K562 (cell line): ENCODE measurements around the gene CNTROB. TPM values are rescaled to one million over a fixed set of nuclear protein-coding genes. Genes with fewer than 3 reads are reported as not detected.
A peak's percentile ranks its signal among the peaks of the same experiment; 100 is the strongest.

ENCODE experiments used
- CC2D1A ChIP-seq: fragments of 450-650 bp; IDR thresholded peaks from 2 replicates; pipeline ENCODE4 v1.6.1; 2017; ENCODE audit warnings: mild to moderate bottlenecking
- FOS ChIP-seq: IDR thresholded peaks from 3 replicates; pipeline ENCODE4 v1.6.1; 2011; ENCODE audit not compliant: insufficient read length; ENCODE audit errors: extremely low read depth
- L3MBTL2 ChIP-seq: fragments of 450-650 bp; IDR thresholded peaks from 2 replicates; pipeline ENCODE4 v1.6.1; 2016; ENCODE audit warnings: mild to moderate bottlenecking, moderate library complexity
- RAD21 ChIP-seq, 2 experiments: fragments of 250-450 bp in 1 of 2; fragments of 450-650 bp in 1 of 2; sonication (Bioruptor Pico) in 1 of 2; formaldehyde crosslinking in 1 of 2; IDR thresholded peaks in 1 of 2; conservative IDR thresholded peaks in 1 of 2; 2 replicates each; pipeline versions ENCODE4 v1.4.0 to v1.8.0; 2020 to 2022; ENCODE audit warnings: mild to moderate bottlenecking in 2 of 2, moderate library complexity in 1 of 2
- RBFOX2 ChIP-seq: fragments of 200-400 bp; formaldehyde crosslinking; IDR thresholded peaks from 2 replicates; pipeline ENCODE4 v1.6.1; 2017; ENCODE audit warnings: low read depth, mild to moderate bottlenecking, low read length, moderate library complexity
- TOE1 ChIP-seq, 2 experiments: fragments of 450-650 bp in 1 of 2; sonication (generic) in 1 of 2; formaldehyde crosslinking in 1 of 2; IDR thresholded peaks; 2 replicates each; pipeline versions ENCODE4 v1.7.1 to v1.8.0; 2016 to 2022; ENCODE audit warnings: borderline replicate concordance in 2 of 2, mild to moderate bottlenecking in 2 of 2, antibody characterized with exemption in 1 of 2, inconsistent platforms in 1 of 2, low read depth in 1 of 2, missing genetic modification reagents in 1 of 2, moderate library complexity in 1 of 2
- ZNF551 ChIP-seq: fragments of 250-450 bp; sonication (Bioruptor Pico); IDR thresholded peaks from 2 replicates; pipeline ENCODE4 v1.5.0; 2021; ENCODE audit warnings: mild to moderate bottlenecking, moderate library complexity
- polyA plus RNA-seq, 8 experiments: library from polyadenylated mRNA; depleted of rRNA in 4 of 8; stranded (reverse) in 5 of 8; unstranded in 3 of 8; fragments of >200 nt; fragmentation: Nextera tagmentation in 2 of 8; fragmentation: Illumina TruSeq in 1 of 8; extraction: Ambion mirVana in 2 of 8; extraction: Trizol in 1 of 8; gene quantifications; 2 replicates each; pipeline versions ENCODE4 v1.2.1 to v1.2.3, GENCODE V29; 2011 to 2014; ENCODE audit warnings: inconsistent platforms in 1 of 8, missing spikeins in 1 of 8
- total RNA-seq, 7 experiments: library from RNA; depleted of rRNA in 6 of 7; stranded (reverse); fragments of >200 nt in 6 of 7; fragmentation: Illumina TruSeq in 2 of 7; extraction: Trizol in 2 of 7; gene quantifications; 2 replicates each; pipeline versions ENCODE4 v1.2.1 to v1.2.3, GENCODE V29; 2011 to 2021; ENCODE audit warnings: low replicate concordance in 1 of 7
- TF ChIP-seq, protein P1 (sequence below): sonication (generic); formaldehyde crosslinking; IDR thresholded peaks from 2 replicates; pipeline ENCODE4 v1.8.0; 2022; ENCODE audit warnings: missing genetic modification reagents, mild to moderate bottlenecking, borderline replicate concordance
- TF ChIP-seq, protein P2 (sequence below): fragments of 450-650 bp; IDR thresholded peaks from 2 replicates; pipeline ENCODE4 v1.6.1; 2016; ENCODE audit warnings: mild to moderate bottlenecking, moderate library complexity
- TF ChIP-seq, protein P3 (sequence below): fragments of 450-650 bp; formaldehyde crosslinking; IDR thresholded peaks from 2 replicates; pipeline ENCODE4 v1.4.0; 2020; ENCODE audit warnings: mild to moderate bottlenecking, moderate library complexity

CNTROB gene
- total and polyA plus RNA-seq, 9 of the 15 experiments (the other 6 are each of a cell fraction or from before 2014, with no cell fraction given), result 1.9 to 33.3 (median 23.0) TPM

DNA sequence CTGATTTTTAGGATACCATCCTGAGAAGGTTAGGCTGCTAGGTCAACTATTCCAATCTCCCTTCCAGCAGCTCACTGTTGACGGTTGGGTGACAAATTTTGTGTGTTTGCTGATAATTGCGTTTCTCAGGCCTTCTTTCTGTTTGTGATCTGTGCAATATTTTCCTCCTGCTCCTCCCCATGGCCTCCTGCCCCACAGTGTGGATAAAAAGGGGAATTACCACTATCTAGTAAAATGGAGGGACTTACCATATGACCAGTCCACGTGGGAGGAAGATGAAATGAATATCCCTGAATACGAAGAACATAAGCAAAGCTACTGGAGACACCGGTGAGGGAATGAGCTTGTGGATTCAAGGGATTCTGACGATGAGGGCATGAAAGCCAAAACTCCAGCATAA, 34.2 kb upstream of the CNTROB start (continued):
- TF ChIP-seq L3MBTL2 (peak; percentile 48; the same call in 1 of the 2 replicates), FOS (no peak), RBFOX2 (no peak), ZNF551 (CRISPR knock-in tag) (no peak), CC2D1A (no peak), RAD21 (CRISPR knock-in tag; conservative IDR thresholded peaks at IDR 0.05 in 1 of 2, IDR thresholded peaks at IDR 0.05 in 1 of 2) (peak; percentile 84 to 88), TOE1 (IDR thresholded peaks at IDR 0.05; ENCODE audit: borderline replicate concordance) (no peak), TOE1 (CRISPR knock-in tag; IDR thresholded peaks at IDR 0.05; ENCODE audit: borderline replicate concordance, low read depth) (no peak)
- TF ChIP-seq, protein P1, sequence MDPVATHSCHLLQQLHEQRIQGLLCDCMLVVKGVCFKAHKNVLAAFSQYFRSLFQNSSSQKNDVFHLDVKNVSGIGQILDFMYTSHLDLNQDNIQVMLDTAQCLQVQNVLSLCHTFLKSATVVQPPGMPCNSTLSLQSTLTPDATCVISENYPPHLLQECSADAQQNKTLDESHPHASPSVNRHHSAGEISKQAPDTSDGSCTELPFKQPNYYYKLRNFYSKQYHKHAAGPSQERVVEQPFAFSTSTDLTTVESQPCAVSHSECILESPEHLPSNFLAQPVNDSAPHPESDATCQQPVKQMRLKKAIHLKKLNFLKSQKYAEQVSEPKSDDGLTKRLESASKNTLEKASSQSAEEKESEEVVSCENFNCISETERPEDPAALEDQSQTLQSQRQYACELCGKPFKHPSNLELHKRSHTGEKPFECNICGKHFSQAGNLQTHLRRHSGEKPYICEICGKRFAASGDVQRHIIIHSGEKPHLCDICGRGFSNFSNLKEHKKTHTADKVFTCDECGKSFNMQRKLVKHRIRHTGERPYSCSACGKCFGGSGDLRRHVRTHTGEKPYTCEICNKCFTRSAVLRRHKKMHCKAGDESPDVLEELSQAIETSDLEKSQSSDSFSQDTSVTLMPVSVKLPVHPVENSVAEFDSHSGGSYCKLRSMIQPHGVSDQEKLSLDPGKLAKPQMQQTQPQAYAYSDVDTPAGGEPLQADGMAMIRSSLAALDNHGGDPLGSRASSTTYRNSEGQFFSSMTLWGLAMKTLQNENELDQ (CRISPR knock-in tag), result no peak
- TF ChIP-seq, protein P2, sequence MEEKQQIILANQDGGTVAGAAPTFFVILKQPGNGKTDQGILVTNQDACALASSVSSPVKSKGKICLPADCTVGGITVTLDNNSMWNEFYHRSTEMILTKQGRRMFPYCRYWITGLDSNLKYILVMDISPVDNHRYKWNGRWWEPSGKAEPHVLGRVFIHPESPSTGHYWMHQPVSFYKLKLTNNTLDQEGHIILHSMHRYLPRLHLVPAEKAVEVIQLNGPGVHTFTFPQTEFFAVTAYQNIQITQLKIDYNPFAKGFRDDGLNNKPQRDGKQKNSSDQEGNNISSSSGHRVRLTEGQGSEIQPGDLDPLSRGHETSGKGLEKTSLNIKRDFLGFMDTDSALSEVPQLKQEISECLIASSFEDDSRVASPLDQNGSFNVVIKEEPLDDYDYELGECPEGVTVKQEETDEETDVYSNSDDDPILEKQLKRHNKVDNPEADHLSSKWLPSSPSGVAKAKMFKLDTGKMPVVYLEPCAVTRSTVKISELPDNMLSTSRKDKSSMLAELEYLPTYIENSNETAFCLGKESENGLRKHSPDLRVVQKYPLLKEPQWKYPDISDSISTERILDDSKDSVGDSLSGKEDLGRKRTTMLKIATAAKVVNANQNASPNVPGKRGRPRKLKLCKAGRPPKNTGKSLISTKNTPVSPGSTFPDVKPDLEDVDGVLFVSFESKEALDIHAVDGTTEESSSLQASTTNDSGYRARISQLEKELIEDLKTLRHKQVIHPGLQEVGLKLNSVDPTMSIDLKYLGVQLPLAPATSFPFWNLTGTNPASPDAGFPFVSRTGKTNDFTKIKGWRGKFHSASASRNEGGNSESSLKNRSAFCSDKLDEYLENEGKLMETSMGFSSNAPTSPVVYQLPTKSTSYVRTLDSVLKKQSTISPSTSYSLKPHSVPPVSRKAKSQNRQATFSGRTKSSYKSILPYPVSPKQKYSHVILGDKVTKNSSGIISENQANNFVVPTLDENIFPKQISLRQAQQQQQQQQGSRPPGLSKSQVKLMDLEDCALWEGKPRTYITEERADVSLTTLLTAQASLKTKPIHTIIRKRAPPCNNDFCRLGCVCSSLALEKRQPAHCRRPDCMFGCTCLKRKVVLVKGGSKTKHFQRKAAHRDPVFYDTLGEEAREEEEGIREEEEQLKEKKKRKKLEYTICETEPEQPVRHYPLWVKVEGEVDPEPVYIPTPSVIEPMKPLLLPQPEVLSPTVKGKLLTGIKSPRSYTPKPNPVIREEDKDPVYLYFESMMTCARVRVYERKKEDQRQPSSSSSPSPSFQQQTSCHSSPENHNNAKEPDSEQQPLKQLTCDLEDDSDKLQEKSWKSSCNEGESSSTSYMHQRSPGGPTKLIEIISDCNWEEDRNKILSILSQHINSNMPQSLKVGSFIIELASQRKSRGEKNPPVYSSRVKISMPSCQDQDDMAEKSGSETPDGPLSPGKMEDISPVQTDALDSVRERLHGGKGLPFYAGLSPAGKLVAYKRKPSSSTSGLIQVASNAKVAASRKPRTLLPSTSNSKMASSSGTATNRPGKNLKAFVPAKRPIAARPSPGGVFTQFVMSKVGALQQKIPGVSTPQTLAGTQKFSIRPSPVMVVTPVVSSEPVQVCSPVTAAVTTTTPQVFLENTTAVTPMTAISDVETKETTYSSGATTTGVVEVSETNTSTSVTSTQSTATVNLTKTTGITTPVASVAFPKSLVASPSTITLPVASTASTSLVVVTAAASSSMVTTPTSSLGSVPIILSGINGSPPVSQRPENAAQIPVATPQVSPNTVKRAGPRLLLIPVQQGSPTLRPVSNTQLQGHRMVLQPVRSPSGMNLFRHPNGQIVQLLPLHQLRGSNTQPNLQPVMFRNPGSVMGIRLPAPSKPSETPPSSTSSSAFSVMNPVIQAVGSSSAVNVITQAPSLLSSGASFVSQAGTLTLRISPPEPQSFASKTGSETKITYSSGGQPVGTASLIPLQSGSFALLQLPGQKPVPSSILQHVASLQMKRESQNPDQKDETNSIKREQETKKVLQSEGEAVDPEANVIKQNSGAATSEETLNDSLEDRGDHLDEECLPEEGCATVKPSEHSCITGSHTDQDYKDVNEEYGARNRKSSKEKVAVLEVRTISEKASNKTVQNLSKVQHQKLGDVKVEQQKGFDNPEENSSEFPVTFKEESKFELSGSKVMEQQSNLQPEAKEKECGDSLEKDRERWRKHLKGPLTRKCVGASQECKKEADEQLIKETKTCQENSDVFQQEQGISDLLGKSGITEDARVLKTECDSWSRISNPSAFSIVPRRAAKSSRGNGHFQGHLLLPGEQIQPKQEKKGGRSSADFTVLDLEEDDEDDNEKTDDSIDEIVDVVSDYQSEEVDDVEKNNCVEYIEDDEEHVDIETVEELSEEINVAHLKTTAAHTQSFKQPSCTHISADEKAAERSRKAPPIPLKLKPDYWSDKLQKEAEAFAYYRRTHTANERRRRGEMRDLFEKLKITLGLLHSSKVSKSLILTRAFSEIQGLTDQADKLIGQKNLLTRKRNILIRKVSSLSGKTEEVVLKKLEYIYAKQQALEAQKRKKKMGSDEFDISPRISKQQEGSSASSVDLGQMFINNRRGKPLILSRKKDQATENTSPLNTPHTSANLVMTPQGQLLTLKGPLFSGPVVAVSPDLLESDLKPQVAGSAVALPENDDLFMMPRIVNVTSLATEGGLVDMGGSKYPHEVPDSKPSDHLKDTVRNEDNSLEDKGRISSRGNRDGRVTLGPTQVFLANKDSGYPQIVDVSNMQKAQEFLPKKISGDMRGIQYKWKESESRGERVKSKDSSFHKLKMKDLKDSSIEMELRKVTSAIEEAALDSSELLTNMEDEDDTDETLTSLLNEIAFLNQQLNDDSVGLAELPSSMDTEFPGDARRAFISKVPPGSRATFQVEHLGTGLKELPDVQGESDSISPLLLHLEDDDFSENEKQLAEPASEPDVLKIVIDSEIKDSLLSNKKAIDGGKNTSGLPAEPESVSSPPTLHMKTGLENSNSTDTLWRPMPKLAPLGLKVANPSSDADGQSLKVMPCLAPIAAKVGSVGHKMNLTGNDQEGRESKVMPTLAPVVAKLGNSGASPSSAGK, result peak; percentile 40
- TF ChIP-seq, protein P3, sequence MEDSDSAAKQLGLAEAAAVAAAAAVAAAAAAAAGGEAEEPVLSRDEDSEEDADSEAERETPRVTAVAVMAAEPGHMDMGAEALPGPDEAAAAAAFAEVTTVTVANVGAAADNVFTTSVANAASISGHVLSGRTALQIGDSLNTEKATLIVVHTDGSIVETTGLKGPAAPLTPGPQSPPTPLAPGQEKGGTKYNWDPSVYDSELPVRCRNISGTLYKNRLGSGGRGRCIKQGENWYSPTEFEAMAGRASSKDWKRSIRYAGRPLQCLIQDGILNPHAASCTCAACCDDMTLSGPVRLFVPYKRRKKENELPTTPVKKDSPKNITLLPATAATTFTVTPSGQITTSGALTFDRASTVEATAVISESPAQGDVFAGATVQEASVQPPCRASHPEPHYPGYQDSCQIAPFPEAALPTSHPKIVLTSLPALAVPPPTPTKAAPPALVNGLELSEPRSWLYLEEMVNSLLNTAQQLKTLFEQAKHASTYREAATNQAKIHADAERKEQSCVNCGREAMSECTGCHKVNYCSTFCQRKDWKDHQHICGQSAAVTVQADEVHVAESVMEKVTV (CRISPR knock-in tag), result peak; percentile 73
